ENCODE results near the gene CSRNP3.

CSRNP3 gene

GRCh38 chr2:165725421-165725820 is 255.9 kb downstream of the CSRNP3 start:
- H3K36me3 Mint-ChIP-seq, result no peaks in the 10 kb centered on the region
- ATAC-seq, result peak; percentile 70
- DNase-seq (ENCODE audit: low spot score in 2 of 2), result no peak

More at GRCh38 chr2:165725421-165725820, 255.9 kb downstream of the CSRNP3 start:
- H3K4me1 Mint-ChIP-seq, result no peaks in the 10 kb centered on the region
- H3K4me3 Mint-ChIP-seq, result no peak overlapping the region
- H3K9me3 Mint-ChIP-seq, result no peaks in the 10 kb centered on the region
- H3K27ac Mint-ChIP-seq, result no peak overlapping the region

Data from stimulated activated effector memory CD8-positive, alpha-beta T cell treated with anti-CD3 and anti-CD28 coated beads, Interleukin-12 subunit alpha, Interleukin-12 subunit beta, amount 100 ng/mL, for 72 hours (primary cell).